HepG2 (cell line): Measurements from ENCODE around the gene FBXO30. TPM values are rescaled to one million over a fixed set of nuclear protein-coding genes. Genes with fewer than 3 reads are reported as not detected.
A peak's percentile ranks its signal among the peaks of the same experiment; 100 is the strongest.

Experiments
- HDAC6 ChIP-seq: fragments of 200-600 bp; sonication (generic); IDR thresholded peaks from 2 replicates; pipeline ENCODE4 v1.7.0; 2017; ENCODE audit warnings: mild to moderate bottlenecking, antibody characterized with exemption, low read length, low read depth
- MIXL1 ChIP-seq: IDR thresholded peaks from 2 replicates; pipeline ENCODE4 v1.6.1; 2016
- NFRKB ChIP-seq: fragments of 450-650 bp; IDR thresholded peaks from 2 replicates; pipeline ENCODE4 v1.6.1; 2017
- RBAK ChIP-seq: sonication (generic); formaldehyde crosslinking; IDR thresholded peaks from 2 replicates; pipeline ENCODE4 v1.5.1; 2020; ENCODE audit warnings: mild to moderate bottlenecking, missing genetic modification reagents
- RFXANK ChIP-seq: IDR thresholded peaks from 2 replicates; pipeline ENCODE4 v1.6.1; 2016
- SOX6 ChIP-seq, 2 experiments: fragments of 450-650 bp in 1 of 2; sonication (generic) in 1 of 2; formaldehyde crosslinking in 1 of 2; IDR thresholded peaks; 2 replicates each; pipeline versions ENCODE4 v1.4.0 to v1.6.1; 2017 to 2020; ENCODE audit warnings: antibody characterized with exemption in 1 of 2, mild to moderate bottlenecking in 1 of 2, missing genetic modification reagents in 1 of 2
- SRY ChIP-seq: sonication (generic); formaldehyde crosslinking; IDR thresholded peaks from 2 replicates; pipeline ENCODE4 v1.8.0; 2022; ENCODE audit warnings: mild to moderate bottlenecking, missing genetic modification reagents
- ZNF30 ChIP-seq: sonication (generic); formaldehyde crosslinking; IDR thresholded peaks from 2 replicates; pipeline ENCODE4 v1.5.0; 2020; ENCODE audit warnings: mild to moderate bottlenecking, missing genetic modification reagents
- ZNF552 ChIP-seq: sonication (generic); formaldehyde crosslinking; IDR thresholded peaks from 2 replicates; pipeline ENCODE4 v1.9.0; 2022; ENCODE audit warnings: missing genetic modification reagents, mild to moderate bottlenecking, borderline replicate concordance
- ZNF614 ChIP-seq: IDR thresholded peaks from 2 replicates; pipeline ENCODE4 v1.6.1; 2018; ENCODE audit warnings: missing biosample characterization, missing genetic modification reagents, inconsistent platforms, borderline replicate concordance
- polyA plus RNA-seq, 8 experiments: library from polyadenylated mRNA; depleted of rRNA in 3 of 8; stranded (reverse) in 7 of 8; unstranded in 1 of 8; fragments of >200 nt; fragmentation: Illumina TruSeq in 4 of 8; extraction: Trizol in 4 of 8; gene quantifications; 2 replicates each; pipeline versions ENCODE4 v1.2.1 to v1.2.3, GENCODE V29; 2011 to 2016; ENCODE audit warnings: low read depth in 4 of 8, missing spikeins in 1 of 8, mixed read lengths in 1 of 8; ENCODE audit not compliant: insufficient read depth in 1 of 8
- total RNA-seq, 5 experiments: library from RNA; depleted of rRNA; stranded (reverse); fragments of >200 nt; fragmentation: Illumina TruSeq; extraction: Trizol; gene quantifications; 2 replicates each; pipeline ENCODE4 v1.2.3, GENCODE V29; 2016; ENCODE audit warnings: low read depth in 1 of 5
- TF ChIP-seq, protein P1 (sequence below): sonication (generic); formaldehyde crosslinking; IDR thresholded peaks from 2 replicates; pipeline ENCODE4 v1.5.1; 2020; ENCODE audit warnings: missing genetic modification reagents, mild to moderate bottlenecking, borderline replicate concordance
- TF ChIP-seq, protein P2 (sequence below): sonication (generic); formaldehyde crosslinking; IDR thresholded peaks from 2 replicates; pipeline ENCODE4 v1.4.0; 2020; ENCODE audit warnings: missing genetic modification reagents
- TF ChIP-seq, protein P3 (sequence below): sonication (generic); formaldehyde crosslinking; IDR thresholded peaks from 2 replicates; pipeline ENCODE4 v1.4.0; 2020; ENCODE audit warnings: missing genetic modification reagents
- TF ChIP-seq, protein P4 (sequence below): sonication (generic); formaldehyde crosslinking; IDR thresholded peaks from 2 replicates; pipeline ENCODE4 v1.5.1; 2020; ENCODE audit warnings: missing genetic modification reagents, mild to moderate bottlenecking, borderline replicate concordance
- TF ChIP-seq, protein P5 (sequence below): sonication (generic); formaldehyde crosslinking; IDR thresholded peaks from 2 replicates; pipeline ENCODE4 v1.5.0; 2020; ENCODE audit warnings: missing genetic modification reagents
- TF ChIP-seq, protein P6 (sequence below): fragments of 450-650 bp; IDR thresholded peaks from 2 replicates; pipeline ENCODE4 v1.6.1; 2017; ENCODE audit warnings: mild to moderate bottlenecking

The FBXO30 gene
- total and polyA plus RNA-seq, 2 of the 13 experiments (the other 11 are each of a cell fraction or from before 2014, with no cell fraction given): 3.2 to 7.1 TPM

DNA sequence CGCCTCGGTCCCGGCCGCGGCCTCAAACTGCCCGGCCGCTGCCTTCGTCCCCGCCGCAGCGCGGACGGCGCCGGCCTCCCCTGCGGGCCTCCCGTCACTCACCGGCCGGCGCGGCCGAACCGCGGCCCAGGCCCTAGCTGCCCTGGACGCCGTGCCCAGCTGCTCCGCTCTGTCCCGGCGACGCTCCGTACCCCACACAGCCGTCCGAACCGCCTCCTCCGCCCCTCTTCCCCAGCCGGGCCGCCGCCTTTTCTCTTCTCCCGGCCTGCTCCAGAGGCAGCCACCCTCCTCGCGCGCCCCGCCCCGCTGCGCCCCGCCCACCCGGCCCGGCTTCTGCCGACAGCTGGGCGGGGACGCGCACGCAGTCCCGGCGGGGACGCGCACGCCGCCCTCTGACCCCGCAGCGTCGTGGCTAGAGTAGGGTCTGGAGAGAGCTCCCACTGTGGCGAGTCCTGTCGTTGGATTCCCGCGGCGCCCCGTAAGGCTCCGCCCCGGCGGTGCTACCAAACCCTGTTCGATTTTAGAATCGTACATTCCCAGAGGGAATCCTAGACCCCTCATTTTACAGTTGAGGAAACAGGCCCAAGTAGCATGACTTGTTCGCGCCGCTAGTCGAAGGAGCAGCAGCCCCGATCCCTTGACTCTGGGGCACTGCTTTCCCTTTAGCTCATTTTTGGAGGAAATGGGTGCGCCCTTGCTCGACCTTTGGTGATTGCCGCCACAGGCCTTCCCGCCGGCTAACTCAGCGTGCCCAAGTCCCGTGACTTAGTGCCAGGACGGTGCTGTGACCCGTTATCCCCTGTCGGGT lies at the start of gene FBXO30 (continued):
- TF ChIP-seq, protein P1, sequence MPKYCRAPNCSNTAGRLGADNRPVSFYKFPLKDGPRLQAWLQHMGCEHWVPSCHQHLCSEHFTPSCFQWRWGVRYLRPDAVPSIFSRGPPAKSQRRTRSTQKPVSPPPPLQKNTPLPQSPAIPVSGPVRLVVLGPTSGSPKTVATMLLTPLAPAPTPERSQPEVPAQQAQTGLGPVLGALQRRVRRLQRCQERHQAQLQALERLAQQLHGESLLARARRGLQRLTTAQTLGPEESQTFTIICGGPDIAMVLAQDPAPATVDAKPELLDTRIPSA (CRISPR knock-in tag): peak; percentile 76
- TF ChIP-seq ZNF552 (CRISPR knock-in tag): no peak
- TF ChIP-seq SRY (CRISPR knock-in tag): peak; percentile 54; the same call in 1 of the 2 replicates
- no peak for TF ChIP-seq NFRKB
- TF ChIP-seq, protein P2, sequence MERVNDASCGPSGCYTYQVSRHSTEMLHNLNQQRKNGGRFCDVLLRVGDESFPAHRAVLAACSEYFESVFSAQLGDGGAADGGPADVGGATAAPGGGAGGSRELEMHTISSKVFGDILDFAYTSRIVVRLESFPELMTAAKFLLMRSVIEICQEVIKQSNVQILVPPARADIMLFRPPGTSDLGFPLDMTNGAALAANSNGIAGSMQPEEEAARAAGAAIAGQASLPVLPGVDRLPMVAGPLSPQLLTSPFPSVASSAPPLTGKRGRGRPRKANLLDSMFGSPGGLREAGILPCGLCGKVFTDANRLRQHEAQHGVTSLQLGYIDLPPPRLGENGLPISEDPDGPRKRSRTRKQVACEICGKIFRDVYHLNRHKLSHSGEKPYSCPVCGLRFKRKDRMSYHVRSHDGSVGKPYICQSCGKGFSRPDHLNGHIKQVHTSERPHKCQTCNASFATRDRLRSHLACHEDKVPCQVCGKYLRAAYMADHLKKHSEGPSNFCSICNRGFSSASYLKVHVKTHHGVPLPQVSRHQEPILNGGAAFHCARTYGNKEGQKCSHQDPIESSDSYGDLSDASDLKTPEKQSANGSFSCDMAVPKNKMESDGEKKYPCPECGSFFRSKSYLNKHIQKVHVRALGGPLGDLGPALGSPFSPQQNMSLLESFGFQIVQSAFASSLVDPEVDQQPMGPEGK: peak; percentile 24; the same call in 1 of the 2 replicates
- TF ChIP-seq RFXANK (CRISPR knock-in tag): peak; percentile 88; the same call in 1 of the 2 replicates
- TF ChIP-seq, protein P3, sequence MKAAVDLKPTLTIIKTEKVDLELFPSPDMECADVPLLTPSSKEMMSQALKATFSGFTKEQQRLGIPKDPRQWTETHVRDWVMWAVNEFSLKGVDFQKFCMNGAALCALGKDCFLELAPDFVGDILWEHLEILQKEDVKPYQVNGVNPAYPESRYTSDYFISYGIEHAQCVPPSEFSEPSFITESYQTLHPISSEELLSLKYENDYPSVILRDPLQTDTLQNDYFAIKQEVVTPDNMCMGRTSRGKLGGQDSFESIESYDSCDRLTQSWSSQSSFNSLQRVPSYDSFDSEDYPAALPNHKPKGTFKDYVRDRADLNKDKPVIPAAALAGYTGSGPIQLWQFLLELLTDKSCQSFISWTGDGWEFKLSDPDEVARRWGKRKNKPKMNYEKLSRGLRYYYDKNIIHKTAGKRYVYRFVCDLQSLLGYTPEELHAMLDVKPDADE (CRISPR knock-in tag): no peak; the same call in 1 of the 2 replicates
- TF ChIP-seq ZNF30: no peak
- no peak for TF ChIP-seq RBAK (CRISPR knock-in tag)
- peak; percentile 65; the same call in 1 of the 2 replicates for TF ChIP-seq ZNF614 (CRISPR knock-in tag)
- TF ChIP-seq, protein P4, sequence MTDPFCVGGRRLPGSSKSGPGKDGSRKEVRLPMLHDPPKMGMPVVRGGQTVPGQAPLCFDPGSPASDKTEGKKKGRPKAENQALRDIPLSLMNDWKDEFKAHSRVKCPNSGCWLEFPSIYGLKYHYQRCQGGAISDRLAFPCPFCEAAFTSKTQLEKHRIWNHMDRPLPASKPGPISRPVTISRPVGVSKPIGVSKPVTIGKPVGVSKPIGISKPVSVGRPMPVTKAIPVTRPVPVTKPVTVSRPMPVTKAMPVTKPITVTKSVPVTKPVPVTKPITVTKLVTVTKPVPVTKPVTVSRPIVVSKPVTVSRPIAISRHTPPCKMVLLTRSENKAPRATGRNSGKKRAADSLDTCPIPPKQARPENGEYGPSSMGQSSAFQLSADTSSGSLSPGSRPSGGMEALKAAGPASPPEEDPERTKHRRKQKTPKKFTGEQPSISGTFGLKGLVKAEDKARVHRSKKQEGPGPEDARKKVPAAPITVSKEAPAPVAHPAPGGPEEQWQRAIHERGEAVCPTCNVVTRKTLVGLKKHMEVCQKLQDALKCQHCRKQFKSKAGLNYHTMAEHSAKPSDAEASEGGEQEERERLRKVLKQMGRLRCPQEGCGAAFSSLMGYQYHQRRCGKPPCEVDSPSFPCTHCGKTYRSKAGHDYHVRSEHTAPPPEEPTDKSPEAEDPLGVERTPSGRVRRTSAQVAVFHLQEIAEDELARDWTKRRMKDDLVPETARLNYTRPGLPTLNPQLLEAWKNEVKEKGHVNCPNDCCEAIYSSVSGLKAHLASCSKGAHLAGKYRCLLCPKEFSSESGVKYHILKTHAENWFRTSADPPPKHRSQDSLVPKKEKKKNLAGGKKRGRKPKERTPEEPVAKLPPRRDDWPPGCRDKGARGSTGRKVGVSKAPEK: no peak; the same call in 1 of the 2 replicates
- no peak for TF ChIP-seq HDAC6
- no peak for TF ChIP-seq SOX6 (IDR thresholded peaks at IDR 0.05)
- peak; percentile 46; the same call in 1 of the 2 replicates for TF ChIP-seq SOX6 (CRISPR knock-in tag; IDR thresholded peaks at IDR 0.05)
- TF ChIP-seq, protein P5, sequence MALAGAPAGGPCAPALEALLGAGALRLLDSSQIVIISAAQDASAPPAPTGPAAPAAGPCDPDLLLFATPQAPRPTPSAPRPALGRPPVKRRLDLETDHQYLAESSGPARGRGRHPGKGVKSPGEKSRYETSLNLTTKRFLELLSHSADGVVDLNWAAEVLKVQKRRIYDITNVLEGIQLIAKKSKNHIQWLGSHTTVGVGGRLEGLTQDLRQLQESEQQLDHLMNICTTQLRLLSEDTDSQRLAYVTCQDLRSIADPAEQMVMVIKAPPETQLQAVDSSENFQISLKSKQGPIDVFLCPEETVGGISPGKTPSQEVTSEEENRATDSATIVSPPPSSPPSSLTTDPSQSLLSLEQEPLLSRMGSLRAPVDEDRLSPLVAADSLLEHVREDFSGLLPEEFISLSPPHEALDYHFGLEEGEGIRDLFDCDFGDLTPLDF: no peak; the same call in 1 of the 2 replicates
- TF ChIP-seq, protein P6, sequence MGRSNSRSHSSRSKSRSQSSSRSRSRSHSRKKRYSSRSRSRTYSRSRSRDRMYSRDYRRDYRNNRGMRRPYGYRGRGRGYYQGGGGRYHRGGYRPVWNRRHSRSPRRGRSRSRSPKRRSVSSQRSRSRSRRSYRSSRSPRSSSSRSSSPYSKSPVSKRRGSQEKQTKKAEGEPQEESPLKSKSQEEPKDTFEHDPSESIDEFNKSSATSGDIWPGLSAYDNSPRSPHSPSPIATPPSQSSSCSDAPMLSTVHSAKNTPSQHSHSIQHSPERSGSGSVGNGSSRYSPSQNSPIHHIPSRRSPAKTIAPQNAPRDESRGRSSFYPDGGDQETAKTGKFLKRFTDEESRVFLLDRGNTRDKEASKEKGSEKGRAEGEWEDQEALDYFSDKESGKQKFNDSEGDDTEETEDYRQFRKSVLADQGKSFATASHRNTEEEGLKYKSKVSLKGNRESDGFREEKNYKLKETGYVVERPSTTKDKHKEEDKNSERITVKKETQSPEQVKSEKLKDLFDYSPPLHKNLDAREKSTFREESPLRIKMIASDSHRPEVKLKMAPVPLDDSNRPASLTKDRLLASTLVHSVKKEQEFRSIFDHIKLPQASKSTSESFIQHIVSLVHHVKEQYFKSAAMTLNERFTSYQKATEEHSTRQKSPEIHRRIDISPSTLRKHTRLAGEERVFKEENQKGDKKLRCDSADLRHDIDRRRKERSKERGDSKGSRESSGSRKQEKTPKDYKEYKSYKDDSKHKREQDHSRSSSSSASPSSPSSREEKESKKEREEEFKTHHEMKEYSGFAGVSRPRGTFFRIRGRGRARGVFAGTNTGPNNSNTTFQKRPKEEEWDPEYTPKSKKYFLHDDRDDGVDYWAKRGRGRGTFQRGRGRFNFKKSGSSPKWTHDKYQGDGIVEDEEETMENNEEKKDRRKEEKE: no peak
- peak; percentile 57; the same call in 1 of the 2 replicates for TF ChIP-seq MIXL1
